ENCODE measurements around the gene TBCE. TPM values are rescaled to one million over a fixed set of nuclear protein-coding genes. Genes with fewer than 3 reads are reported as not detected.

Gene TBCE
- total and polyA plus RNA-seq, 9 of the 15 experiments (the other 6 are each of a cell fraction or from before 2014, with no cell fraction given), result 52.6 to 92.1 (median 82.1) TPM

GRCh38 chr1:235367000-235367908 is at the start of gene TBCE (continued):
- TF ChIP-seq ZHX1 (conservative IDR thresholded peaks at IDR 0.05; ENCODE audit: low read length), result no peak
- no peak for TF ChIP-seq ZNF277 (CRISPR knock-in tag; IDR thresholded peaks at IDR 0.05; ENCODE audit: borderline replicate concordance)
- peak; percentile 82; the same call in 1 of the 2 replicates for TF ChIP-seq MTA3 (IDR thresholded peaks at IDR 0.05; ENCODE audit: borderline replicate concordance)
- no peak for TF ChIP-seq ZNF79 (CRISPR knock-in tag; IDR thresholded peaks at IDR 0.05; ENCODE audit: low read depth)
- no peak for TF ChIP-seq PCBP2 (IDR thresholded peaks at IDR 0.05; ENCODE audit: low read depth, low read length, poor library complexity, severe bottlenecking)
- TF ChIP-seq E2F5 (CRISPR knock-in tag; IDR thresholded peaks at IDR 0.05), result no peak
- no peak for TF ChIP-seq CLOCK (CRISPR knock-in tag; IDR thresholded peaks at IDR 0.05; ENCODE audit: borderline replicate concordance)
- TF ChIP-seq NCOA6 (IDR thresholded peaks at IDR 0.05), result no peak
- peak; percentile 92 for TF ChIP-seq ATF6 (CRISPR knock-in tag; IDR thresholded peaks at IDR 0.05)
- TF ChIP-seq ETS2 (tag; IDR thresholded peaks at IDR 0.05; ENCODE audit: borderline replicate concordance, poor library complexity, severe bottlenecking), result no peak
- no peak for TF ChIP-seq ZBTB5 (IDR thresholded peaks at IDR 0.05)
- no peak; a peak in 1 of 4 replicates for TF ChIP-seq TBL1XR1 (IDR thresholded peaks at IDR 0.05; ENCODE audit: low read length in 2 of 2)
- peak; percentile 99 for TF ChIP-seq SUPT5H (IDR thresholded peaks at IDR 0.05)
